ENCODE measurements around the gene PRR19.

Gene PRR19

DNA sequence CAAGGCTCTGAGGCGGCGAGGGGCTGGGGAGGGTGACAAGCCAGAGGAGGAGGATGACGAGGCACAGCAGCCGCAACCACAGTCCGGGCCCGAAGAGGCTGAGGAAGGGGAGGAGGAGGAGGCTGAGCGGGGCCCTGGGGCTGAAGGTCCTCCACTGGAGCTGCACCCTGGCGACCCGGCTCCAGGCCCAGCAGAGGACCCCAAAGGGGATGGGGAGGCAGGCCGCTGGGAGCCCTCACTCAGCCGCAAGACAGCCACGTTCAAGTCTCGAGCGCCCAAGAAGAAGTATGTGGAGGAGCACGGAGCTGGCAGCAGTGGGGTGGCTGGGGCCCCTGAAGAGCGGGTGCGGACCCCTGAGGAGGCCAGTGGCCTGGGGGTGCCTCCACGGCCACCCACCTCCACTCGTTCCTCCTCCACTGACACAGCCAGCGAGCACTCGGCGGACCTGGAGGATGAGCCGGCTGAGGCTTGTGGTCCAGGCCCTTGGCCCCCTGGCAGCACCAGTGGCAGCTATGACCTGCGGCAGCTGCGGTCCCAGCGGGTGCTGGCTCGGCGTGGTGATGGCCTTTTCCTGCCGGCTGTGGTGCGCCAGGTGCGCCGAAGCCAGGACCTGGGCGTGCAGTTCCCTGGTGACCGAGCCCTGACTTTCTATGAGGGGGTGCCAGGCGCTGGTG, 29.9 kb upstream of the PRR19 start:
- no peak for DNase-seq (ENCODE audit: low spot score)

DNA sequence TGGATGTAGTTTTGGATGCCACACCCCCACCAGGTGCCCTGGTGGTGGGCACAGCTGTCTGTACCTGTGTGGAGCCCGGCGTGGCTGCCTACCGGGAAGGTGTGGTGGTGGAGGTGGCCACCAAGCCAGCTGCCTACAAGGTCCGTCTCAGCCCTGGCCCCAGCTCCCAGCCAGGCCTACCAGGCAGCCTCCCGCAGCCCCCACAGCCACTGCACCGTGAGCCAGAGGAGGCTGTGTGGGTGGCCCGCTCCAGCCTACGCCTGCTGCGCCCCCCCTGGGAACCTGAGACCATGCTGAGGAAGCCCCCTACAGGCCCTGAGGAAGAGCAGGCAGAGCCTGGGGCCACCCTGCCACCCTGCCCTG, 29.4 kb upstream of the PRR19 start:
- no peak for DNase-seq (ENCODE audit: low spot score)

DNA sequence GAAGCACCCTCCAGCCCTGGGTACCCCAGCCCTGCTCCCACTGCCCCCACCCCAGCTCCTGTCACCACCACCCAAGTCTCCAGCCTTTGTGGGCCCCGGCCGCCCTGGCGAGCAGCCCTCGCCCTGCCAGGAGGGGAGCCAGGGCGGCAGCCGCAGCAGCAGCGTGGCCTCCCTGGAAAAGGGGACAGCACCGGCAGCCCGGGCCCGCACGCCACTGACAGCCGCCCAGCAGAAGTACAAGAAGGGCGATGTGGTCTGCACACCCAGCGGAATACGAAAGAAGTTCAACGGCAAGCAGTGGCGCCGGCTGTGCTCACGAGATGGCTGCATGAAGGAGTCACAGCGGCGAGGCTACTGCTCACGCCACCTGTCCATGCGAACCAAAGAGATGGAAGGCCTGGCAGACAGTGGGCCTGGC, 28.9 kb upstream of the PRR19 start:
- DNase-seq (ENCODE audit: low spot score): no peak

DNA sequence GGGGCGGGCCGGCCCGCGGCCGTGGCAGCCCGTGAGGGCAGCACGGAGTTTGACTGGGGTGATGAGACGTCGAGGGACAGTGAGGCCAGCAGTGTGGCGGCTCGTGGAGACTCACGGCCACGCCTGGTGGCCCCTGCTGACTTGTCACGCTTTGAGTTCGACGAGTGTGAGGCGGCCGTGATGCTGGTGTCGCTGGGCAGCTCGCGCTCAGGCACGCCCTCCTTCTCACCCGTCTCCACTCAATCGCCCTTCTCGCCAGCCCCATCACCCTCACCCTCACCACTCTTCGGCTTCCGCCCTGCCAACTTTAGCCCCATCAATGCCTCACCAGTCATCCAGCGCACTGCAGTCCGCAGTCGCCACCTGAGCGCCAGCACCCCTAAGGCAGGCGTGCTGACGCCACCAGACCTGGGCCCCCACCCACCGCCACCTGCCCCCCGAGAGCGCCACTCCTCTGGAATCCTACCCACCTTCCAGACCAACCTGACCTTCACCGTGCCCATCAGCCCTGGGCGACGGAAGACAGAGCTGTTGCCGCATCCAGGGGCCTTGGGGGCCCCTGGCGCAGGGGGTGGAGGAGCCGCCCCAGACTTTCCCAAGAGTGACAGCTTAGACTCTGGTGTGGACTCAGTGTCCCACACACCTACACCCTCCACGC, 28.4 kb upstream of the PRR19 start:
- DNase-seq (ENCODE audit: low spot score): no peak

DNA sequence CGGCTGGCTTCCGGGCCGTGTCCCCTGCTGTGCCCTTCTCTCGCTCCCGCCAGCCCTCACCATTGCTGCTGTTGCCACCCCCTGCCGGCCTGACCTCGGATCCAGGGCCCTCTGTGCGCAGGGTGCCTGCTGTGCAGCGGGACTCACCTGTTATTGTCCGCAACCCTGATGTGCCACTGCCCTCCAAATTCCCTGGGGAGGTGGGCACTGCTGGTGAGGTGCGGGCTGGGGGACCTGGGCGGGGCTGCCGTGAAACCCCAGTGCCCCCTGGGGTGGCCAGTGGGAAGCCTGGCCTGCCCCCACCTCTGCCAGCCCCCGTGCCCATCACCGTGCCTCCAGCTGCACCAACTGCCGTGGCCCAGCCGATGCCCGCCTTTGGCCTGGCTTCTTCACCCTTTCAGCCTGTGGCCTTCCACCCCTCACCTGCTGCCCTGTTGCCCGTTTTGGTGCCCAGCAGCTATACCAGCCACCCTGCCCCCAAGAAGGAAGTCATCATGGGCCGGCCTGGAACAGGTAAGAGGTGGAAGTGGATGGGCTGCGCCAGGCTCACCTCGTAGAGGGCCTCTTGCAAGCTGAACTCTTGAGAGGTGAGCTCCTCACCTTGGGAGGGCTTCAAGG, 27.8 kb upstream of the PRR19 start:
- DNase-seq (ENCODE audit: low spot score): no peak

DNA sequence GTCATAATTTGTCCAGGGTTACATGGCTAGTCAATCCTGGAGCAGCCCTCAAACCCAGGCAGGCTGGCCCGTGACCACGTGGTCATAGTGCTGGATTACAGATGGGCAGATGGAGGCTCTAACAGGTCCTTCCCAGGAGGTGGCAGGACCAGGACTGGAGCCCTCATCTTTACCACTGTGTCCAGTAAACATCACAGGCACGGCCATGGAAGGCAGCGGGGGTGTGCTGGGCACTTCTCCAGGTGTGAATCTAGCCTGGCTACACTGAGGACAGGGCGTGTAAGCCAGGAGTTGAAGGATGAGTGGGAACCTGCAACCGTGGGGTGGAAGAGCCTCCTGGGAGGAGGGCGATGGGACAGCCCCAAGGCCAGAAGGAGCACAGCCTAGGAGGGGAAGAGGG, 26.8 kb upstream of the PRR19 start:
- no peak for DNase-seq (ENCODE audit: low spot score)

DNA sequence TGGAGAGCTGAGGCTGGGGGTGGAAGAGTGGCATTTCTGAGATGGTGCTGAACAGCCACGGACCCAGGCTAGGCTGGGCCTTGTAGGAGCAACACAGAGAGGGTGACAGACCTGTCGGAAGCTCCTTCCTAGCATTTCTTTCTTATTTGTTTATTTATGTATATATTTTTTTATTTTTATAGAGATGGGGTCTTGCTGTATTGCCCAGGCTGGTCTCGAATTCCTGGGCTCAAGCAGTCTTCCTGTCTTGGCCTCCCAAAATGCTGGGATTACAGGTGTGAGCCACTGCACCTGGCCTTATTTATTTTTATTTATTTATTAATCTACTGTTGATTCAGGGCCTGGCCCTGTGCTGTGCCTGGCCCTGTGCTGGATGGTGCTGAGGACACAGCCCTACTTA, 26.4 kb upstream of the PRR19 start:
- DNase-seq (ENCODE audit: low spot score): no peak

DNA sequence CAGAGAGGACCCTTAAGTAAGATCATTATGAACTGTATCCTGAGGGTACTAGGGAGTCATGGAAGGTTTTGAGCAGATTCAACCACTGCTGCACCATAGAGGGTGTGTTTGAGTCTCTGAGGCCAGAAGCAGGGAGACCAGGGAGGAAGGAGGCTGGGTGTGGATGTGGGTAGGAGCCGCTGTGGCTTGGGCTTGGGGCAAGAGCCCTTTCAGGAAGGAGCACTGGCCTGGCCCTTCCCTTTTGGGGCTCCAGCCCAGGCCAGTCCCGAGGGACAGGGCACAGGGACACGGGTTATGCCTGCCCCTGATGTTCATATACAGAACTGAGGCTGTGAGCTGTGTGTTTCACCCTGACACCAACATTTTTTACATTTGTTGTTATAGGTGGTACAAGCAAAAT, 25.6 kb upstream of the PRR19 start:
- no peak for DNase-seq (ENCODE audit: low spot score)

DNA sequence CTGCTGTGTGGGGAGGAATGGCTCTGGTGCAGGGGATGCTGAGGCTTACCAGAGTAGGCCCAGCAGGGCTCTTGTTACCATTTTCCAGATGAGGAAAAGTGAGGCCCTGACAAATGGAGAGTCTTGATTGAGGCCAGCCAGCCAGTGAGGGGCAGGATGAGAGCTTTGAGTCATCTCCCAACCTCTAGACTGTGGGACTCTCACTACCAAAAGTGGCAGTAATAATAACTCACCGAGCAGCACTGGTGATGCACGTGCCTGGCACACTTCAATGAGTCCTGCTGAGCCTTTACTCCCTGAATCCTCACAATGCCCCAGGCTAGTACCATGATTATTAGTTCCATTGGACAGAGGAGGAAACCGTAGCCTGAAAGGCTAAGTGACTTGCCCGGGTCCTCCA, 25.1 kb upstream of the PRR19 start:
- DNase-seq (ENCODE audit: low spot score): no peak

DNA sequence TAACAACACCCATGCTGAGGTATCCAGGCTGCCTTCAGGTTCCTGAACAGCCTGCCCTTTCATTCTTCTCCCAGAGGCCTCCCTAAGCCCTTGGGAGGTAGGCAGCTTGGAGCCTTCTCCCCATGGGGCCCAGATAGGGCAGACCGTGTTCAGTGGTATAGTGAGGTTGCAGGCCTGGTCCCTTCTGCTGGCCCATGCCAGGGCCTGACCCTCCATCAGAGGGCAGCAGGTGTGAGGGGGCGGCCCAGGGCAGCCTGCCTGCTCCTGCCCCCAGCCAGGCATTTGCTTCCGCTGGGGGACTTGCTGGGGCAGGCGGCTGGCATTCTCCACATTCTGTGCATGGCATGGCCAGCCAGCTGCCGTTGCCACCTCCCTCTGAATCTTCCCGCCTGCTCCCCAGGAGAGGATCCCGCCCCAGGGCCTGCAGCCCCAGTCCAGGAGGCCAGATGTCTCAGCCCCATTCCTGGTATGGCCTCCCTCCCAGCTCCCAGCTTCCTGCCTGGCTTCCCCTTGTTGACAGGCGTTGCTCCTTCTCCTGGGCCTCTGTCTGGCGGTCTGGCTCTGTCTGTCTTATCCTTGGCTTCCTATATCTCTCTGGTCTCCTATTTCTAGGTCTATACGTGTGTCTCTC, 24.0 kb upstream of the PRR19 start:
- DNase-seq (ENCODE audit: low spot score): no peak

DNA sequence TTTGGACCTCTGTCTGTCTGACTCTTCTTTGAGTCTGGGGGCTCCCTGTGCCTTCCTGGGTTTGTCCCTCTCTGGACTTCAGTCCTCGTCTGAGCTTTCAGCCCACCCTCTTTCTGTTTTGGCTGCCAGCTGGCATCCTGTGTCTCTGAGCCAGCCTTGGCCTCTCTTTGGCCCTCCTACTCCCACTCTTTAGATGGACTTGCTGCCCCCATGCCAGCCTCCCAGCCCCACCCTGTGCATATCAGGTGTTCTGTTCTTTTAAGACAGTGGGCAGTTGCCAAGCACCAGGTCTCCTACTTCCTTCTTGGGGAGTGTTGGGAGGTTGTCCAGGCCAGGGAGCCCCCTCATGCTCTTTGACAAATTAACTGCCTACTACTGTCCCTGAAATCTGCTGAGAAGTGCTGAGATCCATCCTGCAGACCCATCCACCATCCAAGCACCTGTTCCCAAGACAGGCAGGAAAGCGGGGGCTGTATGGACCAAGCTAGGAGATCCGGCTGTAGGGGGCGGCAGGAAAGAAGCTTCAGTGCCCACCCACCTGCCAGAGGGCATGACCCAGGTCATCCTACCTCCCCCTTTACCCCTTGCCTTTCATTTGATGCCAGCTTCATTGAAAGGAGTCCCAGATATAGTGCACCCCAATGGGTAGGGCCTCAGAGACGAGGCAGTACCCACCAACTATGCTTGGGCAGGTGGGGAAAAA, 23.3 kb upstream of the PRR19 start:
- no peak for DNase-seq (ENCODE audit: low spot score)

DNA sequence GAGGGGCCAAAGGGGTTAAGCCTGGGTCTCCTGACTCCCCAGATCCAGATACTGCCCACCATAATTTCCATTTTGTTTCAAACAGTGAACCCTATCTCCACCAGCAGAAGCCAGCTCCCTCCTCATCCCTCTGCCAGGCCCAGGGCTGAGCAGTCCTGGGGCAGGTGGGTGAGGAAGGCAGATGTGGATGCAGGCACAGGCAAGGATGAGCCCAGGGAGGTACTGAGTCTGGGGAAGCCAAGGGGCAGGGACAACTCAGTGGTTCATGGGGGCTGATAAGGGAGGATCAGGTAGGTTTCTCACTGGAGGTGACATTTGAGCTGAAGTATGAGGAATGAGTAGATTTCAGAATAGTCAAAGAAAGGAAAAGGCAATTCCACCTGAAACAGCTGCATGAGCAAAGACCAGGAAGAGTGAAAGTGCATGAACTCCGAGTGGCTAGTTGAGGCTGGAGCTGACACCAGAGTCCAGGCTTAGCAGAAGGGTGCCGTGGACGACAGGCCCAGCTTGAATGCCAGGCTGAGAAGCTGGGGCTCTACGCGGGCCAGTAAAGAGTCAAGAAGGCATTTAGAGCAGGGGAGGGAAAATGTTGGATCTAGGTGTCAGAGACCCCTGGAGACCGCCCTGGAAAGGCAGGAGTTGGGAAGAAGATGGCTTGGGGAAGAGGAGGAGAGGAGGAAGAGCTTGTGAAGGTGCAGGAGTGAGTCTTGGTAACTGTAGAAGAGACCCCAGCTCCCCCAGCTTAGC, 22.6 kb upstream of the PRR19 start:
- DNase-seq (ENCODE audit: low spot score): no peak

DNA sequence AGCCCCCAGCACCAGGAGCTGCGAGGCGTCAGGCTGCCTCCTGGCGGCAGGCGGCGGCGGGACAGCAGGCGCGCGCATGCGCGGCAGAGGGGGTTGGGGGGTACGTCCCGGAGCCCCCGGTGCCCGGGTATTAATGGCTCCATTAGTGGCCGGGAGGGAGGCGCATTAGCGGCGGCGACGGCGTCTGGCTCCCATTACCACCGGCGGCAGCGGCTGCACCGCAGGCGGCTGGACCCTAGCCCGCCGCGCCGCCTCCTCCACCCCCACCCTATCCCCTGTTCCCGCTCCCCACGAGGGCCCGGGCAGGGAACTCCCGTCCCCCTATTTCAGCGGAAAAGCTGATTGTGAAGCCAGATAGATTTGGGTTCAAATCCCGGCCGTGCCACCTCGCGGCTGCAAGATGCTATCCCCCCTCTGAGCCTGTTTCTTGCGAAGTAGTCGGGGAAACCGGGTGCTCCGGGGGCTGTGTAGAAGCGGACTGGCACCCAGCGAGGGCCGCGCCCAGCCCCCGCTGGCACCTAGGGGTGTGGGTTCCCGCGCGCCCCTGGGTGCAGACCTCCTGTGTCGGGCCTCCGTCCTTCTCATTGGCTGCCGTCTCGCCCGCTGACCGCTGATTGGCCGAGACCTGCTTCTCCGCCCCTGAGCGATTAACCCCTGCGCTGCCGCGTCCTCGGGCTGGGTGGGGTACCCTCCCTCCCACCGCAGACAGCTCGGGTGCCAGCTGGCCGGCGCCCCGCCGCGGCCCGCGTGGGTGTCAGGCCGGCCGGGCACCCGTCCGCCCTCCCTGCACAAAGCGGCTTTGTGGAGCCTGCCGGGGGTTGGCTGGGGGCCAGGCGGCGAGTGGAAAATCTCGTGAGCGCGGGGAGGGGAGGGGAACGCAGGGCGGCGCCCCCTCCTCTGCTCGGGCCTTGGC, 21.8 kb upstream of the PRR19 start:
- DNase-seq (ENCODE audit: low spot score): peak; percentile 91

DNA sequence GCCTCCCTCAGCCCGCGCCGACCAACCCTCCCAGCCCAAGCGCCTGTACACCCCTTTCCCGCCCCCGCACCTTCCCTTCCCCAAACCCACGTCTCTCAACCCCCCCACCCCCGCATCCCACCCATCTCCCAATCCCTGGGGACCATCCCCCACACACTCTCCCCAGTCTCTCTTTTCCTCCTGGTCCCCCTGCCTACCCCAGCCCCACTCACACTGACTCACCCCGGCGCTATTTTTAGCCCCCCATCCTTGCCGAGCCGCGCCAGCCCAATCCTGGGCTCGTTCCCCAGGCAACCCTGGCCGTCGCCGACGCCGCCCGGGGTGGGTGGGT, 21.2 kb upstream of the PRR19 start:
- DNase-seq (ENCODE audit: low spot score): no peak

DNA sequence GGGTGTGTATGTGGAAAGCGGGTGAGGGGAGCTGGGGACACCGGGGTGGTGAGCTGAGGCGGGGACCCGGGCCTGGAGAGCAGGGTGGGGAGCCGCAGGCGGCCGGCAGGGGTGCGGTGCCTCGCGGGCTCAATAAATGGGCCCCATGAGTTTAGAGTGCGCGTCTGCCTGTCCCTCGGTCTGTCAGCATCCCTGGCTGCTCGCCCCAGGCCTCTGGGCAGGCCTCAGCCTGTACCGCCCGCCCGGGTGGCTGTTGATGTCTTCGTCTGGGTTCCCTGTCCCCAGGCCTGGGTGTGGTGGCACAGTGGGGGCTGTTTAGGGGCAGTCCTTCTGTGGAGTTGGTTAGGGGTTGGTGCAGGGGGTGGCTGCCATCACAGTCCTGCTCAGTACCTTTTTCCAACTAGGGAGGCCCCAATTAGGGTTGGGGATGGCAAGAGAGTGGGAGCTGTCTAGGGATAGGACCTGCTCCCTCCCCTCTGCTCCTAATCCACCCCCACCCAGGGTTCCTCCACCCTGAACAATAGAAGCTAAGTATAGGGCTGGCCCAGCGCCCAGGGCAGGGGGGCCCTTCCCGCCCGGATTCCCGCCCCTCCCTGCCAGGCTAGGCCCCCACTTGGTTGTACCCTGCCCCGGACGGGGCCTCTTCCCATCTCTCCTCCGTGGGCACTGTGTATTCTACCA, 20.6 kb upstream of the PRR19 start:
- DNase-seq (ENCODE audit: low spot score): no peak

DNA sequence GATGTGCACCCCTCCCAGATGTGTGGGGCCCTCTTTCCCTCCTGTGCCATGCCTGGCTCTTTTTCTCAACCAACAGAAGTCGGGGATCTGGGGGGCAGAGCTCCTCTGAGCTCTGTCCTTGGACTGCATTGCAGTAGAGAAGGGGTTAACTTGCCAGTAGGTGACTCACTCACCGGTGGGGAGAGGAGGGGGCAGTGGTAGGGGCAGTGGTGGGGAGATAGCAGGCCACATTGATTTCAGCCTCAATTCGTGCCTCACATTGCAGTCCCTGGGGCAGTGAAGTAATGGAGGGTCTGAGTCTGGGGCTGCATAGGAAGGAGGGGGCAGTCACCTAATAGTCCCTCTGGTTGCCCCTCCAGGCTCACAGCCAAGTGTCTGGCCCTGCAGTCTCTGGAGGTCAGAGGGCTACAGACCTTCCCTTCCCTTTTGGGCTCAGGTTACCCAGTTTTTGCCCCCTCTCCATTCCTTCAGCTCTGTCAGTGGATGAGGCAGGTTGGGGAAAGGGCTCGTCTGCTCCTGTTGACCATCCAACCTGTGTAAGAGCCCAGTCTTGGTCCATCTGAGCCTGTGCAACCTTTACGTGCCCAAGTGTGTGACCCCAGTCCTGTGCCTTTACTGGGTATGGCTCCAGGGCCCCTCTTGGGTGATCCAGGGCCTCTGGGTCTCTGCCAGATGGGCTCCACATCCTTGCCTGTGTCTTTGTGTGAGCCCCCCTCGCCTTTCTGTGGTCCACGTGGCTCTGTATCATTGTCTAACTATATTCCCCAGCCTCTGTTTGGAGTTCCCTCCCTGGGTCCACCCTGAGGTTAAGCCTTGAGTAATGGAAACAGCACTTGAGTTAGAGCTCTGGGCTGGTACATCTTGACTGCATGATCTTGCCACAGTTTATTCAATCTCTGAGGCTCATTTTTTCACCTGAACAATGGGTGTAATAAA, 19.8 kb upstream of the PRR19 start:
- no peak for DNase-seq (ENCODE audit: low spot score)

DNA sequence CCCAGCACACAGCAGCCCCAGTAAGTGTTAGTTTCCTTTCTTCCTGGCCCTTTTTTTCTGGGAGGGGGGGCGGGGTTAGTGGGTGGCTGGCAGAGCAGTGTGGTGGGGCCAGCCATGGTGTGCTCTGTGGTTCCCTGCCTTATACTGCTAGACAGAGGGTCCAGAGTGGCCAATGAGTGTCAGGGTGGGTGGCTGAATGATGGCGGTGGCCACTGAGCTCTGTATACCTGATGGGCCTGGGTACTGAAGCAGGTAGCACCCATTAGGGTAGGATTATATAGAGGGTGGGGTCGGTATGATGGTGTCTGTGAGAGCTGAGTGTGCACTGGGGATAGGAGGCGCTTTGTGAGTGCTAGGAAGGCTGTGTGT, 19.1 kb upstream of the PRR19 start:
- DNase-seq (ENCODE audit: low spot score): no peak

DNA sequence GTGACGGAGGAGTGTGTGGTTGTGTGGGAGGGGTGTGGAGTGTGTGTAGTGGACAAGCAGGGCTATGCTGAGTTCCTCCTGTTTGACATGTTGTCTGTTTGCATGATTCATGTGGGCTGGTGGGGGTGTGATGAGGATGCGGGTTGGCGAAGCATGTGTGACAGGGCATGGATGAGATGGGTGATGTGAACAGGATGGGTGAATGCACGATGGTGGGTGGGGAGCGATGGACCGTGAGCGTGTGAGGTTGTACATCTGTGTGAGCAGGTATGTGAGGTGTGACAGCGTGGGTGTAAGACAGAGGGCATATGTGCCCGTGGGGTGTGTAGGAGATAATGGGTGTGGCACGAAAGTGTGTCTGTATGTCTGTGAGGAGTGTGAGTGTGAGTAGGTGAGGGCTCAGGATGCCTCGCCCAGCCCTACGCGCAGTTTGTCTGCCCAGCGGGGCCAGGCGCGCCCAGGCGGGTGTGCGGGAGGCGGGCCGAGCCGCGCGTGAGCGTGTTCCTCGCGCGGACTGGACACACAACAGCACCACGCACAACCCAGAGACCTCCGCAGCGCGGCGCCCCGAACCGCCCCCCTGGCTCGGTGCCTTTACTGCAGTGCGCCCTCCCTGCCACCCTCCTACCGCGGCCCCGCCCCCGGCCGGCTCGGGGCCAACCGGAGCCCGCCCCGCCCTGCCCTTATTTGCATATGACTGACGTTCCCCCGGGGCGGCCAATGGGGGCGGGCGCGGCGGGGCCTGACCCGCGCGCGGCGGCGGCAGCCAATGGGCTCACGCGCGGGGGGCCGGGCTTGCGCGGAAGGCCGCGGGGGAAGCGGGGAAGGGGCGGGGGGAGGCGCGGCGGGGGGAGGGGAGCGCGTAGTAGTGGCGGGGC, 18.5 kb upstream of the PRR19 start:
- DNase-seq (ENCODE audit: low spot score): peak; percentile 97

Data from CD4-positive, alpha-beta T cell treated with Interleukin-15 for 4 hours (primary cell).